Measurements from ENCODE around the gene GABRB1.
"Not testable (repeated sequence)": the region's sequence is repeated elsewhere in the genome, so short reads cannot be mapped to it uniquely, and the experiment has no call there.

The GABRB1 gene

GRCh38 chr4:47251348-47252135 lies 220.2 kb downstream of the GABRB1 start:
- in situ Hi-C loops (cut with MboI; ENCODE audit: low pct_unique_long_range_greater_than_20kb, low sequenced_read_pairs), result no loop called here
- no peak for DNase-seq

GRCh38 chr4:47263721-47264120 lies 232.4 kb downstream of the GABRB1 start:
- no peak for DNase-seq
- in situ Hi-C loops (cut with MboI; ENCODE audit: low pct_unique_long_range_greater_than_20kb, low sequenced_read_pairs), result no loop called here

- in situ Hi-C loops (cut with MboI; ENCODE audit: low pct_unique_long_range_greater_than_20kb, low sequenced_read_pairs), result no loop called here
- DNase-seq, result no peak
These were observed 239.0 kb downstream of the GABRB1 start for GRCh38 chr4:47270201-47270888.

GRCh38 chr4:47271291-47271690 lies 239.9 kb downstream of the GABRB1 start:
- DNase-seq, result no peak
- in situ Hi-C loops (cut with MboI; ENCODE audit: low pct_unique_long_range_greater_than_20kb, low sequenced_read_pairs), result no loop called here

GRCh38 chr4:47274901-47275300 lies 243.5 kb downstream of the GABRB1 start:
- DNase-seq, result peak; percentile 14
- in situ Hi-C loops (cut with MboI; ENCODE audit: low pct_unique_long_range_greater_than_20kb, low sequenced_read_pairs), result no loop called here

- in situ Hi-C loops (cut with MboI; ENCODE audit: low pct_unique_long_range_greater_than_20kb, low sequenced_read_pairs), result no loop called here
- peak; percentile 0 for DNase-seq
These were observed 244.2 kb downstream of the GABRB1 start for GRCh38 chr4:47275595-47275994.

GRCh38 chr4:47278631-47279030 lies 247.3 kb downstream of the GABRB1 start:
- DNase-seq, result no peak

GRCh38 chr4:47287735-47288134 lies 256.4 kb downstream of the GABRB1 start:
- in situ Hi-C loops (cut with MboI; ENCODE audit: low pct_unique_long_range_greater_than_20kb, low sequenced_read_pairs), result no loop called here
- no peak for DNase-seq

More at GRCh38 chr4:47278631-47279030, 247.3 kb downstream of the GABRB1 start:
- in situ Hi-C loops (cut with MboI; ENCODE audit: low pct_unique_long_range_greater_than_20kb, low sequenced_read_pairs), result no loop called here

- in situ Hi-C loops (cut with MboI; ENCODE audit: low pct_unique_long_range_greater_than_20kb, low sequenced_read_pairs), result no loop called here
- no peak for DNase-seq
These were observed 258.4 kb downstream of the GABRB1 start for GRCh38 chr4:47289805-47290204.

- DNase-seq; in situ Hi-C loops (cut with MboI; ENCODE audit: low pct_unique_long_range_greater_than_20kb, low sequenced_read_pairs): not testable (repeated sequence)
These were observed 259.5 kb downstream of the GABRB1 start for GRCh38 chr4:47290873-47291272.

GRCh38 chr4:47309165-47309564 lies 277.8 kb downstream of the GABRB1 start:
- in situ Hi-C loops (cut with MboI; ENCODE audit: low pct_unique_long_range_greater_than_20kb, low sequenced_read_pairs), result no loop called here
- no peak for DNase-seq

GRCh38 chr4:47312170-47312569 lies 280.8 kb downstream of the GABRB1 start:
- no peak for DNase-seq
- in situ Hi-C loops (cut with MboI; ENCODE audit: low pct_unique_long_range_greater_than_20kb, low sequenced_read_pairs), result no loop called here

GRCh38 chr4:47313384-47313783 lies 282.0 kb downstream of the GABRB1 start:
- DNase-seq, result no peak
- in situ Hi-C loops (cut with MboI; ENCODE audit: low pct_unique_long_range_greater_than_20kb, low sequenced_read_pairs), result no loop called here

- no peak for DNase-seq
- in situ Hi-C loops (cut with MboI; ENCODE audit: low pct_unique_long_range_greater_than_20kb, low sequenced_read_pairs), result no loop called here
These were observed 284.0 kb downstream of the GABRB1 start for GRCh38 chr4:47315346-47315745.

GRCh38 chr4:47326025-47326424 lies 294.7 kb downstream of the GABRB1 start:
- in situ Hi-C loops (cut with MboI; ENCODE audit: low pct_unique_long_range_greater_than_20kb, low sequenced_read_pairs), result no loop called here
- no peak for DNase-seq

- in situ Hi-C loops (cut with MboI; ENCODE audit: low pct_unique_long_range_greater_than_20kb, low sequenced_read_pairs), result no loop called here
- no peak for DNase-seq
These were observed 299.5 kb downstream of the GABRB1 start for GRCh38 chr4:47330866-47331265.

GRCh38 chr4:47334652-47335051 lies 303.3 kb downstream of the GABRB1 start:
- no peak for DNase-seq
- in situ Hi-C loops (cut with MboI; ENCODE audit: low pct_unique_long_range_greater_than_20kb, low sequenced_read_pairs), result no loop called here

GRCh38 chr4:47337893-47338292 lies 306.5 kb downstream of the GABRB1 start:
- DNase-seq, result no peak
- in situ Hi-C loops (cut with MboI; ENCODE audit: low pct_unique_long_range_greater_than_20kb, low sequenced_read_pairs), result no loop called here

- no peak for DNase-seq
- in situ Hi-C loops (cut with MboI; ENCODE audit: low pct_unique_long_range_greater_than_20kb, low sequenced_read_pairs), result no loop called here
These were observed 309.5 kb downstream of the GABRB1 start for GRCh38 chr4:47340914-47341313.

- in situ Hi-C loops (cut with MboI; ENCODE audit: low pct_unique_long_range_greater_than_20kb, low sequenced_read_pairs), result no loop called here
- no peak for DNase-seq
These were observed 311.4 kb downstream of the GABRB1 start for GRCh38 chr4:47342796-47343195.

GRCh38 chr4:47349326-47349725 lies 318.0 kb downstream of the GABRB1 start:
- in situ Hi-C loops (cut with MboI; ENCODE audit: low pct_unique_long_range_greater_than_20kb, low sequenced_read_pairs), result no loop called here
- DNase-seq, result no peak

Data from KBM-7 (cell line).